ENCODE data around the gene IDH2.
"Not testable (repeated sequence)": the region's sequence is repeated elsewhere in the genome, so short reads cannot be mapped to it uniquely, and the experiment has no call there.

The IDH2 gene

GRCh38 chr15:90071220-90071807, 31.0 kb downstream of the IDH2 start:
- peak; percentile 81 to 83 for DNase-seq
- TF ChIP-seq GATA1 (IDR thresholded peaks at IDR 0.05; ENCODE audit: low read depth, low read length): no peak
- TF ChIP-seq POLR2A (IDR thresholded peaks at IDR 0.05; ENCODE audit: low read length): no peak

GRCh38 chr15:90070623-90071022, 31.6 kb downstream of the IDH2 start:
- not testable (repeated sequence) for DNase-seq

GRCh38 chr15:90067953-90068606, 34.2 kb downstream of the IDH2 start:
- DNase-seq: no peak
- TF ChIP-seq GATA1 (IDR thresholded peaks at IDR 0.05; ENCODE audit: low read depth, low read length) (no peak), POLR2A (IDR thresholded peaks at IDR 0.05; ENCODE audit: low read length) (no peak)

- no peak for TF ChIP-seq POLR2A (IDR thresholded peaks at IDR 0.05; ENCODE audit: low read length)
- TF ChIP-seq GATA1 (IDR thresholded peaks at IDR 0.05; ENCODE audit: low read depth, low read length): no peak
- no peak for DNase-seq
Observed at GRCh38 chr15:90067181-90067952, 34.9 kb downstream of the IDH2 start.

- no peak for TF ChIP-seq GATA1 (IDR thresholded peaks at IDR 0.05; ENCODE audit: low read depth, low read length)
- no peak for TF ChIP-seq POLR2A (IDR thresholded peaks at IDR 0.05; ENCODE audit: low read length)
- no peak for DNase-seq
Observed at GRCh38 chr15:90065682-90066049, 36.6 kb downstream of the IDH2 start.

GRCh38 chr15:90064911-90065681, 37.2 kb downstream of the IDH2 start:
- DNase-seq: no peak
- no peak for TF ChIP-seq GATA1 (IDR thresholded peaks at IDR 0.05; ENCODE audit: low read depth, low read length)
- no peak for TF ChIP-seq POLR2A (IDR thresholded peaks at IDR 0.05; ENCODE audit: low read length)

- DNase-seq: no peak
- TF ChIP-seq POLR2A (IDR thresholded peaks at IDR 0.05; ENCODE audit: low read length) (no peak), GATA1 (IDR thresholded peaks at IDR 0.05; ENCODE audit: low read depth, low read length) (no peak)
Observed at GRCh38 chr15:90063770-90064247, 38.5 kb downstream of the IDH2 start.

GRCh38 chr15:90062973-90063769, 39.1 kb downstream of the IDH2 start:
- DNase-seq: no peak
- TF ChIP-seq GATA1 (IDR thresholded peaks at IDR 0.05; ENCODE audit: low read depth, low read length) (no peak), POLR2A (IDR thresholded peaks at IDR 0.05; ENCODE audit: low read length) (no peak)

- no peak for DNase-seq
- TF ChIP-seq GATA1 (IDR thresholded peaks at IDR 0.05; ENCODE audit: low read depth, low read length) (no peak), POLR2A (IDR thresholded peaks at IDR 0.05; ENCODE audit: low read length) (no peak)
Observed at GRCh38 chr15:90062462-90062932, 39.8 kb downstream of the IDH2 start.

- no peak for TF ChIP-seq POLR2A (IDR thresholded peaks at IDR 0.05; ENCODE audit: low read length)
- no peak for TF ChIP-seq GATA1 (IDR thresholded peaks at IDR 0.05; ENCODE audit: low read depth, low read length)
- DNase-seq: peak; percentile 44 to 76
Observed at GRCh38 chr15:90062023-90062442, 40.2 kb downstream of the IDH2 start.

- TF ChIP-seq GATA1 (IDR thresholded peaks at IDR 0.05; ENCODE audit: low read depth, low read length) (no peak), POLR2A (IDR thresholded peaks at IDR 0.05; ENCODE audit: low read length) (no peak)
- no peak for DNase-seq
Observed at GRCh38 chr15:90060797-90061196, 41.5 kb downstream of the IDH2 start.

GRCh38 chr15:90059208-90059985, 42.9 kb downstream of the IDH2 start:
- peak; percentile 23 to 25 for DNase-seq
- TF ChIP-seq POLR2A (IDR thresholded peaks at IDR 0.05; ENCODE audit: low read length): no peak
- no peak for TF ChIP-seq GATA1 (IDR thresholded peaks at IDR 0.05; ENCODE audit: low read depth, low read length)

Data from erythroblast (primary cell).